ENCODE results near the gene CCDC77. TPM values are rescaled to one million over a fixed set of nuclear protein-coding genes. Genes with fewer than 3 reads are reported as not detected.
A peak's percentile ranks its signal among the peaks of the same experiment; 100 is the strongest.

Gene CCDC77
- total RNA-seq, 1 experiment from 2014 or later: 12.3 TPM

GRCh38 chr12:388012-388411 lies 13.4 kb upstream of the CCDC77 start:
- ATAC-seq (no peak), DNase-seq (ENCODE audit: low read depth, low spot score) (no peak)
- no TSS peak for BruUV-seq (replicated peaks)
- Histone ChIP-seq H2AFZ (ENCODE audit: low read depth, low read length, poor library complexity, severe bottlenecking) (no peak overlapping the region), H3K36me3 (ENCODE audit: control insufficient read depth in 1 of 2, insufficient read depth in 2 of 2, low read length in 2 of 2) (peaks cover 6 to 15% of the 10 kb centered on the region in 2 experiments), H3K9me2 (ENCODE audit: insufficient read depth) (no peaks in the 10 kb centered on the region), H4K20me1 (ENCODE audit: insufficient read depth) (no peaks in the 10 kb centered on the region), H3K4me3 (replicated peaks in 1 of 2; ENCODE audit: low read depth in 1 of 2, low read length in 2 of 2) (peak overlapping the region; percentile 82 to 98), H3K9ac (ENCODE audit: low read length) (peak overlapping the region; percentile 89), H3K4me1 (ENCODE audit: control insufficient read depth in 1 of 2, insufficient read depth in 2 of 2, low read length in 2 of 2) (peaks cover 12 to 21% of the 10 kb centered on the region in 2 experiments; a peak in 3 of 4 replicates), H3K79me2 (ENCODE audit: insufficient read depth, low read length) (peaks cover 60% of the 10 kb centered on the region), H3K27me3 (ENCODE audit: insufficient read depth, low read length) (no peaks in the 10 kb centered on the region), H3K4me2 (ENCODE audit: low read length) (peak overlapping the region; percentile 94), H3K27ac (ENCODE audit: low read depth, low read length) (peak overlapping the region; percentile 86; the same call in 1 of the 2 replicates), H3K9me3 (ENCODE audit: control insufficient read depth in 1 of 2, insufficient read depth in 1 of 2, low read depth in 1 of 2, low read length in 2 of 2) (no peaks in the 10 kb centered on the region)
- TF ChIP-seq, protein P1, sequence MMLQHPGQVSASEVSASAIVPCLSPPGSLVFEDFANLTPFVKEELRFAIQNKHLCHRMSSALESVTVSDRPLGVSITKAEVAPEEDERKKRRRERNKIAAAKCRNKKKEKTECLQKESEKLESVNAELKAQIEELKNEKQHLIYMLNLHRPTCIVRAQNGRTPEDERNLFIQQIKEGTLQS (IDR thresholded peaks at IDR 0.05): no peak
- TF ChIP-seq EGR1 (IDR thresholded peaks at IDR 0.05; ENCODE audit: low read depth): no peak
- TF ChIP-seq SP1 (IDR thresholded peaks at IDR 0.05; ENCODE audit: low read depth): no peak
- no peak for TF ChIP-seq SRF (IDR thresholded peaks at IDR 0.05; ENCODE audit: low read depth)
- no peak for TF ChIP-seq EZH2 (IDR thresholded peaks at IDR 0.05)
- TF ChIP-seq ZNF274 (IDR thresholded peaks at IDR 0.05; ENCODE audit: low read depth, low read length): no peak
- no peak for TF ChIP-seq ZFX (IDR thresholded peaks at IDR 0.05)
- TF ChIP-seq, protein P2, sequence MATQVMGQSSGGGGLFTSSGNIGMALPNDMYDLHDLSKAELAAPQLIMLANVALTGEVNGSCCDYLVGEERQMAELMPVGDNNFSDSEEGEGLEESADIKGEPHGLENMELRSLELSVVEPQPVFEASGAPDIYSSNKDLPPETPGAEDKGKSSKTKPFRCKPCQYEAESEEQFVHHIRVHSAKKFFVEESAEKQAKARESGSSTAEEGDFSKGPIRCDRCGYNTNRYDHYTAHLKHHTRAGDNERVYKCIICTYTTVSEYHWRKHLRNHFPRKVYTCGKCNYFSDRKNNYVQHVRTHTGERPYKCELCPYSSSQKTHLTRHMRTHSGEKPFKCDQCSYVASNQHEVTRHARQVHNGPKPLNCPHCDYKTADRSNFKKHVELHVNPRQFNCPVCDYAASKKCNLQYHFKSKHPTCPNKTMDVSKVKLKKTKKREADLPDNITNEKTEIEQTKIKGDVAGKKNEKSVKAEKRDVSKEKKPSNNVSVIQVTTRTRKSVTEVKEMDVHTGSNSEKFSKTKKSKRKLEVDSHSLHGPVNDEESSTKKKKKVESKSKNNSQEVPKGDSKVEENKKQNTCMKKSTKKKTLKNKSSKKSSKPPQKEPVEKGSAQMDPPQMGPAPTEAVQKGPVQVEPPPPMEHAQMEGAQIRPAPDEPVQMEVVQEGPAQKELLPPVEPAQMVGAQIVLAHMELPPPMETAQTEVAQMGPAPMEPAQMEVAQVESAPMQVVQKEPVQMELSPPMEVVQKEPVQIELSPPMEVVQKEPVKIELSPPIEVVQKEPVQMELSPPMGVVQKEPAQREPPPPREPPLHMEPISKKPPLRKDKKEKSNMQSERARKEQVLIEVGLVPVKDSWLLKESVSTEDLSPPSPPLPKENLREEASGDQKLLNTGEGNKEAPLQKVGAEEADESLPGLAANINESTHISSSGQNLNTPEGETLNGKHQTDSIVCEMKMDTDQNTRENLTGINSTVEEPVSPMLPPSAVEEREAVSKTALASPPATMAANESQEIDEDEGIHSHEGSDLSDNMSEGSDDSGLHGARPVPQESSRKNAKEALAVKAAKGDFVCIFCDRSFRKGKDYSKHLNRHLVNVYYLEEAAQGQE (IDR thresholded peaks at IDR 0.05; ENCODE audit: low read depth): no peak
- TF ChIP-seq JUND (IDR thresholded peaks at IDR 0.05): no peak
- TF ChIP-seq, protein P3, sequence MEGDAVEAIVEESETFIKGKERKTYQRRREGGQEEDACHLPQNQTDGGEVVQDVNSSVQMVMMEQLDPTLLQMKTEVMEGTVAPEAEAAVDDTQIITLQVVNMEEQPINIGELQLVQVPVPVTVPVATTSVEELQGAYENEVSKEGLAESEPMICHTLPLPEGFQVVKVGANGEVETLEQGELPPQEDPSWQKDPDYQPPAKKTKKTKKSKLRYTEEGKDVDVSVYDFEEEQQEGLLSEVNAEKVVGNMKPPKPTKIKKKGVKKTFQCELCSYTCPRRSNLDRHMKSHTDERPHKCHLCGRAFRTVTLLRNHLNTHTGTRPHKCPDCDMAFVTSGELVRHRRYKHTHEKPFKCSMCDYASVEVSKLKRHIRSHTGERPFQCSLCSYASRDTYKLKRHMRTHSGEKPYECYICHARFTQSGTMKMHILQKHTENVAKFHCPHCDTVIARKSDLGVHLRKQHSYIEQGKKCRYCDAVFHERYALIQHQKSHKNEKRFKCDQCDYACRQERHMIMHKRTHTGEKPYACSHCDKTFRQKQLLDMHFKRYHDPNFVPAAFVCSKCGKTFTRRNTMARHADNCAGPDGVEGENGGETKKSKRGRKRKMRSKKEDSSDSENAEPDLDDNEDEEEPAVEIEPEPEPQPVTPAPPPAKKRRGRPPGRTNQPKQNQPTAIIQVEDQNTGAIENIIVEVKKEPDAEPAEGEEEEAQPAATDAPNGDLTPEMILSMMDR (IDR thresholded peaks at IDR 0.05 in 2 of 3, conservative IDR thresholded peaks at IDR 0.05 in 1 of 3; ENCODE audit: borderline replicate concordance in 1 of 3, insufficient read depth in 1 of 3, low read depth in 2 of 3, low read length in 2 of 3): no peak
- RAD21 ChIA-PET (ENCODE audit: low non-redundant PET in 1 of 2, low total read pairs in 2 of 2, uncharacterized antibody in 2 of 2, unreplicated experiment in 2 of 2): no interaction called here
- intact Hi-C loops (cut with micrococcal nuclease): no loop called here
- CTCF ChIA-PET: no interaction called here
- POLR2A ChIA-PET: no interaction called here

Data from HCT116 (cell line).